Adipocyte (in vitro differentiated cells): ENCODE measurements around the gene CIBAR2.

Experiments
- DNase-seq: peaks from one replicate; pipeline ENCODE4 v3.0.0-alpha.2; 2015; ENCODE audit warnings: low read depth
- H3K27me3 ChIP-seq: replicated peaks from 2 replicates; pipeline ENCODE4 v1.7.0; 2013; ENCODE audit warnings: mild to moderate bottlenecking, low read length, moderate library complexity; ENCODE audit not compliant: control insufficient read depth, insufficient read depth
- H3K36me3 ChIP-seq: 2 replicates; pipeline ENCODE4 v1.7.0; 2013; ENCODE audit warnings: low read length, mild to moderate bottlenecking, moderate library complexity; ENCODE audit not compliant: control insufficient read depth, insufficient read depth, severe bottlenecking
- H3K4me1 ChIP-seq: 2 replicates; pipeline ENCODE4 v1.7.0; 2013; ENCODE audit warnings: mild to moderate bottlenecking, low read length, moderate library complexity; ENCODE audit not compliant: control insufficient read depth, insufficient read depth
- H3K4me3 ChIP-seq: 2 replicates; pipeline ENCODE4 v1.7.0; 2013; ENCODE audit warnings: mild to moderate bottlenecking, low read length, moderate library complexity
- H3K9ac ChIP-seq: 2 replicates; pipeline ENCODE4 v1.7.0; 2013; ENCODE audit warnings: mild to moderate bottlenecking, low read length, moderate library complexity
- H3K9me3 ChIP-seq: 2 replicates; pipeline ENCODE4 v1.7.0; 2013; ENCODE audit warnings: mild to moderate bottlenecking, low read length, moderate library complexity; ENCODE audit not compliant: control insufficient read depth

The CIBAR2 gene

GRCh38 chr16:85065099-85065498 lies 47.2 kb downstream of the CIBAR2 start:
- Histone ChIP-seq H3K4me3 (no peak overlapping the region), H3K9me3 (no peaks in the 10 kb centered on the region), H3K9ac (no peak overlapping the region), H3K4me1 (no peaks in the 10 kb centered on the region), H3K27me3 (no peaks in the 10 kb centered on the region), H3K36me3 (peaks cover 11% of the 10 kb centered on the region)
- no peak for DNase-seq

- Histone ChIP-seq H3K4me3 (no peak overlapping the region), H3K27me3 (no peaks in the 10 kb centered on the region), H3K36me3 (peaks cover 7% of the 10 kb centered on the region), H3K9ac (no peak overlapping the region), H3K4me1 (no peaks in the 10 kb centered on the region), H3K9me3 (no peaks in the 10 kb centered on the region)
- peak; percentile 60 for DNase-seq
These were observed 48.1 kb downstream of the CIBAR2 start for GRCh38 chr16:85064186-85064585.

DNA sequence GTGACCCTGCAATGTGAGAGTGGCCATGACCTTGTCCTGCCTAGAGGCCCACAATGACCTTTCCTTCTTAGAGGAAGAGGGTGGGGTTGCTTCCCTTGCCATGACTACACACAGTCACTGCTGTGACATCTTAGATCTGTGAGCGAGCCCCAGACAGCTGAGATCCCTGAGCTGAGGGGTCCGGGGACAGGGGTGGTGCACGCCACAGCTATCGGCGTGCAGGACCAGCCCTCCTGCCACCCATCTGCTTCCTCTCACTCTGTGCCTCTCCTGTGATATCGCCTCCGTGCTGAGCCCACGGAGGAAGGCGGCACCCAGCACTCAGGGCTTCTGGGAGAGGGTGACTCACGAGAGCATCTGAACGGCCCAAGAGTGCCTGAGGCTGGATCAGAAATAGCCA lies 49.4 kb downstream of the CIBAR2 start:
- no peak for DNase-seq
- Histone ChIP-seq H3K4me3 (no peak overlapping the region), H3K27me3 (no peaks in the 10 kb centered on the region), H3K9me3 (no peaks in the 10 kb centered on the region), H3K9ac (no peak overlapping the region), H3K4me1 (no peaks in the 10 kb centered on the region), H3K36me3 (peaks cover 7% of the 10 kb centered on the region)

- H3K4me3 ChIP-seq: no peak overlapping the region
- H3K9me3 ChIP-seq: no peaks in the 10 kb centered on the region
- no peak for DNase-seq
- no peaks in the 10 kb centered on the region for H3K4me1 ChIP-seq
- peaks cover 4% of the 10 kb centered on the region for H3K36me3 ChIP-seq
- H3K27me3 ChIP-seq: no peaks in the 10 kb centered on the region
- H3K9ac ChIP-seq: no peak overlapping the region
These were observed 49.9 kb downstream of the CIBAR2 start for GRCh38 chr16:85062323-85062722.

DNA sequence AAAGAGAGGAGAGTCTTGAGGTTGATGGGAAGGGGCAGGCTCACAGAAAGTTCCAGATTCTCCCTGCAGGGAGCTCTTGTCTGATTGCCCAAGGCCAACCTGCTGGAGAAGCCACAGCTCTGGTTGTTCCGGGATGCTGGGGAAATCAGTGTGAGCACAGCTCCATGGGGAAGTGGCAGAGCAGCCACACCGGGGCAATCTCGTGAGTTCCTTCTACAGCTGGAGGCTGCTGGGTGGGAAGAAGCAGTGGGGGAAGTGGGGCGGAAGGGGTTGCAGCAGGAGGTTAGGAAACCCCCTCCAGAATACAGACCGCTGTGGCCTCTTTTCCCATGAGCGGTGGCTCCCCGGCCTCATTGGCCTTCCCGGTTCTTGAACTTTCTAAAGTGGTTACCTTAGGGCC lies 50.7 kb downstream of the CIBAR2 start:
- Histone ChIP-seq H3K9me3 (no peaks in the 10 kb centered on the region), H3K4me1 (no peaks in the 10 kb centered on the region), H3K9ac (no peak overlapping the region), H3K4me3 (no peak overlapping the region), H3K27me3 (no peaks in the 10 kb centered on the region), H3K36me3 (no peaks in the 10 kb centered on the region)
- no peak for DNase-seq

DNA sequence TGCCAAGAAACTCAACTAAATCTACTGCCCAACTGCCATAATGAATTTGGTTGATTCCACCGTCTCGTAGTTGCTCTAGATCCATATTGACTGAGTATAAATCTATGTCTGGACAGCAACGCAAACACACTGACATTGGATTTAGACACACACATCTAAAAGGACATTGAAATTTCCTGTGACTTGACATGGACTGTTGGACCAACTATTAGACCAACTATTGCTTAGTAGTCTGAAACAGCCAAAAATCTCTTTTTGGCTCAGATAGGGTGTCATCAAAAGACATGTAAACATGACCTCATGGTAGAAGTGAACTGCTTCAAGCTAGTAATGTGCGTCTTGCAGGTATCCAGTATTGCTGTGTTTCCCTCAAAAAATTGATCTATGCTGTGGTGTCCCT lies 53.4 kb downstream of the CIBAR2 start:
- no peak overlapping the region for H3K4me3 ChIP-seq
- no peak overlapping the region for H3K9ac ChIP-seq
- H3K27me3 ChIP-seq: no peaks in the 10 kb centered on the region
- no peak for DNase-seq
- H3K36me3 ChIP-seq: no peaks in the 10 kb centered on the region
- peaks cover 20% of the 10 kb centered on the region for H3K4me1 ChIP-seq
- no peaks in the 10 kb centered on the region for H3K9me3 ChIP-seq

GRCh38 chr16:85057948-85058347 lies 54.3 kb downstream of the CIBAR2 start:
- Histone ChIP-seq H3K27me3 (no peaks in the 10 kb centered on the region), H3K4me3 (no peak overlapping the region), H3K36me3 (no peaks in the 10 kb centered on the region), H3K9ac (no peak overlapping the region), H3K4me1 (peaks cover 20% of the 10 kb centered on the region), H3K9me3 (no peaks in the 10 kb centered on the region)
- no peak for DNase-seq

GRCh38 chr16:85057212-85057889 lies 54.9 kb downstream of the CIBAR2 start:
- no peaks in the 10 kb centered on the region for H3K27me3 ChIP-seq
- no peaks in the 10 kb centered on the region for H3K9me3 ChIP-seq
- no peak for DNase-seq
- H3K9ac ChIP-seq: no peak overlapping the region
- H3K36me3 ChIP-seq: no peaks in the 10 kb centered on the region
- peaks cover 20% of the 10 kb centered on the region for H3K4me1 ChIP-seq
- no peak overlapping the region for H3K4me3 ChIP-seq

DNA sequence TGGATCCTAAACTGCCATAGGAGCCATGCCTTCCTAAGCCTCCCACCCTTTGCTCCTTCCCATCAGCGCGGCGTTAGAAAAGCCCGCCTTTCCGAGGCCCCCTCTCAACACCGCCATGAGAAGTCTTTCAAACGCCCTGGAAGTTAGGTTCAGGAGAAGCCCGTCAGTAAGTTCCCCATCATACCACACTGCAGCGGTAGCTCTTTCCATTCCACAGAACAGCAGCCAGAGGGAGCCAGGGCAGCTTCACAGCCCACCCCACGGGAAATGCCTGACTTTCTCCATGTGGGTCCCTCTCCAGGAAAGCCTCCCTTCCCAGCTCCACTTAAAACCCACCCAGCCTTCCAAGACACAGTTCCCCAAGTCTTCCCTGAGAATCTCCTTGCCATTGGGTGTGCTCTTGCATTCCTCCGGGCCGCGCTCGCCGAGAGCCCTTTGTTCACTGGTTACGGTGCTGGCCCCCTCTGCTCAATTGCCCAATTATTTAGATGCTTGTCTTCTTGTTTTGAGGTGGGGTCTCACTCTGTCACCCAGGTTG lies 56.0 kb downstream of the CIBAR2 start:
- H3K9me3 ChIP-seq: no peaks in the 10 kb centered on the region
- DNase-seq: peak; percentile 9
- H3K4me1 ChIP-seq: peaks cover 25% of the 10 kb centered on the region
- no peaks in the 10 kb centered on the region for H3K27me3 ChIP-seq
- H3K4me3 ChIP-seq: peak overlapping the region; percentile 66
- peak overlapping the region; percentile 68 for H3K9ac ChIP-seq
- H3K36me3 ChIP-seq: no peaks in the 10 kb centered on the region

GRCh38 chr16:85055493-85056210 lies 56.6 kb downstream of the CIBAR2 start:
- Histone ChIP-seq H3K27me3 (no peaks in the 10 kb centered on the region), H3K4me3 (peak overlapping the region; percentile 66), H3K4me1 (peaks cover 32% of the 10 kb centered on the region), H3K9ac (peak overlapping the region; percentile 68), H3K9me3 (no peaks in the 10 kb centered on the region), H3K36me3 (no peaks in the 10 kb centered on the region)
- peak; percentile 69 for DNase-seq

DNA sequence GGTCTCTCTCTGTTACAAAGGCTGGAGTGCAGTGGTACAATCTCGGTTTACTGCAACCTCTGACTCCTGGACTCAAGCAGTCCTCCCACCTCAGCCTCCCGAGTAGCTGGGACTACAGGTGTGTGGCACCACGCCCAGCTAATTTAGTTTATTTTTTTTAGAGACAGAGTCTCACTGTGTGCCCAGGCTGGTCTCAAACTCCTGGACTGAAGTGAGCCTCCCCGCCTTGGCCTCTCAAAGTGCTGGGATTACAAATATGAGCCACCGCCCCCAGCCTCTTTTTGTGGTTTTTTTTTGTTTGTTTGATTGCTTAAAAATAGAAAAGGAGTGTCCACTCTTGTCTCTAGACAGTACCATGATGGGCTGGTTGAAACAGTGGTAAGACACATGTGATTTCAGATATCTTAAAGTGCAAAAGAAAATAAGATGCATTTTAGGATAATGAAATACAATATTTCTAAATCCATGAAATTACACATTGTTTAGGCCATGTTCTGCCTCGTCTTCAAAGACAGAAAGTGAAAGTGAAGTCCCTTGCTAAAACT lies 57.3 kb downstream of the CIBAR2 start:
- Histone ChIP-seq H3K9me3 (no peaks in the 10 kb centered on the region), H3K27me3 (no peaks in the 10 kb centered on the region), H3K36me3 (no peaks in the 10 kb centered on the region), H3K4me3 (peak overlapping the region; percentile 66), H3K4me1 (peaks cover 36% of the 10 kb centered on the region), H3K9ac (peak overlapping the region; percentile 68)
- DNase-seq: no peak
